MM.1S (cell line): ENCODE results near the gene TMEM184A.

ENCODE experiments used
- CTCF ChIP-seq: fragments of 300-600 bp; sonication (generic); IDR thresholded peaks from 2 replicates; pipeline ENCODE4 v1.5.1; 2016; ENCODE audit warnings: antibody characterized with exemption, low read length, mixed read lengths
- EZH2 ChIP-seq: fragments of 300-600 bp; sonication (generic); optimal IDR thresholded peaks from 2 replicates; pipeline ENCODE3; 2017; ENCODE audit warnings: low read depth, mild to moderate bottlenecking, antibody characterized with exemption, low read length, mixed read lengths

- TF ChIP-seq CTCF (no peak), EZH2 (no peak)
Measured at GRCh38 chr7:1572111-1572822, 16.3 kb upstream of the TMEM184A start.
